ENCODE results near the gene HDLBP.

GRCh38 chr2:241321033-241321432 lies 5.6 kb upstream of the HDLBP start:
- no peak for TF ChIP-seq YY1 (IDR thresholded peaks at IDR 0.05; ENCODE audit: insufficient read depth, insufficient read length)
- no peak for TF ChIP-seq ZNF274 (IDR thresholded peaks at IDR 0.05; ENCODE audit: low read depth, low read length)
